NCI-H2107 (cell line): ENCODE results near the gene SYNJ2.
A peak's percentile ranks its signal among the peaks of the same experiment; 100 is the strongest.
"Not testable (repeated sequence)": the region's sequence is repeated elsewhere in the genome, so short reads cannot be mapped to it uniquely, and the experiment has no call there.

Source experiments
- DNase-seq: peaks from one replicate; lab custom pipeline; 2025; lab: John Stamatoyannopoulos, UW

Gene SYNJ2, protein sequence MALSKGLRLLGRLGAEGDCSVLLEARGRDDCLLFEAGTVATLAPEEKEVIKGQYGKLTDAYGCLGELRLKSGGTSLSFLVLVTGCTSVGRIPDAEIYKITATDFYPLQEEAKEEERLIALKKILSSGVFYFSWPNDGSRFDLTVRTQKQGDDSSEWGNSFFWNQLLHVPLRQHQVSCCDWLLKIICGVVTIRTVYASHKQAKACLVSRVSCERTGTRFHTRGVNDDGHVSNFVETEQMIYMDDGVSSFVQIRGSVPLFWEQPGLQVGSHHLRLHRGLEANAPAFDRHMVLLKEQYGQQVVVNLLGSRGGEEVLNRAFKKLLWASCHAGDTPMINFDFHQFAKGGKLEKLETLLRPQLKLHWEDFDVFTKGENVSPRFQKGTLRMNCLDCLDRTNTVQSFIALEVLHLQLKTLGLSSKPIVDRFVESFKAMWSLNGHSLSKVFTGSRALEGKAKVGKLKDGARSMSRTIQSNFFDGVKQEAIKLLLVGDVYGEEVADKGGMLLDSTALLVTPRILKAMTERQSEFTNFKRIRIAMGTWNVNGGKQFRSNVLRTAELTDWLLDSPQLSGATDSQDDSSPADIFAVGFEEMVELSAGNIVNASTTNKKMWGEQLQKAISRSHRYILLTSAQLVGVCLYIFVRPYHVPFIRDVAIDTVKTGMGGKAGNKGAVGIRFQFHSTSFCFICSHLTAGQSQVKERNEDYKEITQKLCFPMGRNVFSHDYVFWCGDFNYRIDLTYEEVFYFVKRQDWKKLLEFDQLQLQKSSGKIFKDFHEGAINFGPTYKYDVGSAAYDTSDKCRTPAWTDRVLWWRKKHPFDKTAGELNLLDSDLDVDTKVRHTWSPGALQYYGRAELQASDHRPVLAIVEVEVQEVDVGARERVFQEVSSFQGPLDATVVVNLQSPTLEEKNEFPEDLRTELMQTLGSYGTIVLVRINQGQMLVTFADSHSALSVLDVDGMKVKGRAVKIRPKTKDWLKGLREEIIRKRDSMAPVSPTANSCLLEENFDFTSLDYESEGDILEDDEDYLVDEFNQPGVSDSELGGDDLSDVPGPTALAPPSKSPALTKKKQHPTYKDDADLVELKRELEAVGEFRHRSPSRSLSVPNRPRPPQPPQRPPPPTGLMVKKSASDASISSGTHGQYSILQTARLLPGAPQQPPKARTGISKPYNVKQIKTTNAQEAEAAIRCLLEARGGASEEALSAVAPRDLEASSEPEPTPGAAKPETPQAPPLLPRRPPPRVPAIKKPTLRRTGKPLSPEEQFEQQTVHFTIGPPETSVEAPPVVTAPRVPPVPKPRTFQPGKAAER (N-terminal part only)

DNA sequence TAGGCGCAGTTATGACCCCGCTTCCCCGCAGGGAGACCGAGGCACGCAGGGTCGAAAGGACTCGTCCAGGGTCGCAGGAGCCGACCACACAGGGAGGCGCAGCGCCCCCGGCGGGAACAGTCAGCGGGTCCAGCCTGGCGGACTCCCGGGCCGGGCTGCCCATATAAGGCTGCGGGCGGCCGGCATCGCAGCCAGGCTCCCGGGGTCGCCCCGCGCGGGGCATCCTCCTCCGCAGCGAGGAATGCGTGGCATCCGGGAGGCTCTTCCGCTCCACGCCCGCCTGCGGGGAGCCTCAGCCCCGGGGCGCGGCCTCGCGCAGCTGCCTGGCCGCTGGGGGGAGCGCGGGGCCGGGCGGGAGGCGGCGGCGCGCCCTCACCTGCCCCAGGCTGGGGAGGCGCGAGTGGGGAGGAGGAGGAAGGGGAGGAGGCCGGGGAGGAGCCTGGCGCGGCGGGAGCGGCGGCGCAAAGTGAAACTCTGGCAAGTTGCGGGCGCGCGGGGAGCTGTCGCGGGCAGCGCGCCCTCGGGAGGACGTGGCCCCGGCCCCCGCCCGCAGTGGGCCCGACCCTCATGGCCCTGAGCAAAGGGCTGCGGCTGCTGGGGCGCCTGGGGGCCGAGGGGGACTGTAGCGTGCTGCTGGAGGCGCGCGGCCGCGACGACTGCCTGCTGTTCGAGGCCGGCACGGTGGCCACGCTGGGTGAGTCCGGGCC lies at the start of gene SYNJ2:
TSS of gene SYNJ2 (plus strand) at position 469 of the 707 bp plus-strand sequence. CDS start at position 568, 99 bp downstream.
- DNase-seq: peak; percentile 42

DNA sequence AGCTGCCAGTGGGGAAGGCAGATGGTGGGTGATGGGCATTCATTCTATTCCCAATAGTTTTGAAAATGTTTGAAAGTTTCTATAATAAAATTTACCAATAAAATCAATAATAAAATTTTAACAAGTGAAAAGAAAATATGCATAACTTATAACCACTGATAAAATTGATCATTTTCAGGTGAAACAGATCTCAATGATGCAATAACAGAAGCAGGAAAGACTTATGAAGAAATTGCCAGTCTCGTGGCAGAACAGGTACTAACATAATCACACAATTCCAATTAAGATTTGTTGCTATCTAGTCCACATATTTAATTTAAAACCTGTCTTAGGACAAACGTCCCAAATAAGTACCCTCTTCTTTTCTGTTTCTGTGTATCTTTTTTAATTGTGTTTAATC lies 45.9 kb upstream of the SYNJ2 start:
- DNase-seq: no peak

DNA sequence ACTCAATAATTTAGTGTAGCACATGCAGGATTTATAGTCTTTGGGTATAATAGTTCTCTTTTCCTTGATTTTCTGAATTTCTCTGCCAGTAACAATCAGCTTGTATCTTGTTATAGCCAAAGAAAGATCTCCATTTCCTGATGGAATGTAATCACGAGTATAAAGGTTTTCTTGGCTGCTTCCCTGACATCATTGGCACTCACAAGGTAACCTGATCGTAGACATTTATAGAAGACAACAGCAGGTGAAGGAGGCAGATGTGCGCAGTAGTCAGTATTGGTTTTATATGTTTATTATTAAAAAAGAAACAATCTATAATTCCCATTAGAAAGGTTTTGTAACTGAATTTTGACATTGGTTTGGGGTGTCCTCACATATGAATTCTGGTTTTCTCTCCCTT lies 44.3 kb upstream of the SYNJ2 start:
- no peak for DNase-seq

DNA sequence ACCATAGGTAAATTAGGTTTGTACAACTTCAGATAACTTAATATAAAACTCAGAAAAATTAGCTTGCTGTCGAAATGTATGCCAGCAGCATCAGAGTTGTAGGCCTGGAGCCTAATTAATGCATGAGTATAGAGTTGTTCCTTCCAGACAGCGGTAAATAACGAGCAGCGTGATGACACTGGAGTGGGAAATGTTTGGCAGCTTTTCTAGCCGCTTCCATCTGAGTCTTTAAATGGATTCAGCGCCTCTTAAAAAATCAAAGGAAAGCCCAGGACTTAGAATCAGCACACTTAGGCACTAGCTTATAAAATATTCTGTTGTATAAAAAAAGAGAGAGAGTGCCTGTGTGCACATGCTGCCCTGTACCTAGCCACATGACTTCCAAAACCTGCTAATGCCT lies 43.7 kb upstream of the SYNJ2 start:
- DNase-seq: no peak

DNA sequence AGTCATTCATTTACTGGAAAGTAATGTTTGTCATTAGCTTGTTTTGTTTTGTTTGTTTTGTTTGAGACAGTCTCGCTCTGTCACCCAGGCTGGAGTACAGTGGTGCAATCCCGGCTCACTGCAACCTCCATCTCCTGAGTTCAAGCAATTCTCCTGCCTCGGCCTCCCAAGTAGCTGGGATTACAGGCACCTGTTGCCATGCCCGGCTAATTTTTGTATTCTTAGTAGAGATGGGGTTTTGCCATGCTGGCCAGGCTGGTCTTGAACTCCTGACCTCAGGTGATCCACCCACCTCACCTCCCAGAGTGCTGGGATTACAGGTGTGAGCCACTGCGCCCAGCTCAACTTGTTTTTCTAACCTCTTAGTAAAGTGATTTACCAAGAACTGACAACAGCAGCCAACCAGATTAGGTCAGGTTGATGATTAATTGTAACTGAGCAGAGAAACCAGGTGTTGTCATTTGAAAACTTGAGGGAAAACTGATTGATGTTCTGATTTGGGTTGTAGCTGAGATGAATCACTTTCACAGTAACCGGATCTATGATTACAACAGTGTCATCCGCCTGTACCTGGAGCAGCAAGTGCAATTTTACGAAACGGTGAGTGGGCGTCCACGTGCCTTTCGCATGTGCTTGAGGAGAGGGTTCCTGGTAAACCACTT lies 41.2 kb upstream of the SYNJ2 start:
- not testable (repeated sequence) for DNase-seq

DNA sequence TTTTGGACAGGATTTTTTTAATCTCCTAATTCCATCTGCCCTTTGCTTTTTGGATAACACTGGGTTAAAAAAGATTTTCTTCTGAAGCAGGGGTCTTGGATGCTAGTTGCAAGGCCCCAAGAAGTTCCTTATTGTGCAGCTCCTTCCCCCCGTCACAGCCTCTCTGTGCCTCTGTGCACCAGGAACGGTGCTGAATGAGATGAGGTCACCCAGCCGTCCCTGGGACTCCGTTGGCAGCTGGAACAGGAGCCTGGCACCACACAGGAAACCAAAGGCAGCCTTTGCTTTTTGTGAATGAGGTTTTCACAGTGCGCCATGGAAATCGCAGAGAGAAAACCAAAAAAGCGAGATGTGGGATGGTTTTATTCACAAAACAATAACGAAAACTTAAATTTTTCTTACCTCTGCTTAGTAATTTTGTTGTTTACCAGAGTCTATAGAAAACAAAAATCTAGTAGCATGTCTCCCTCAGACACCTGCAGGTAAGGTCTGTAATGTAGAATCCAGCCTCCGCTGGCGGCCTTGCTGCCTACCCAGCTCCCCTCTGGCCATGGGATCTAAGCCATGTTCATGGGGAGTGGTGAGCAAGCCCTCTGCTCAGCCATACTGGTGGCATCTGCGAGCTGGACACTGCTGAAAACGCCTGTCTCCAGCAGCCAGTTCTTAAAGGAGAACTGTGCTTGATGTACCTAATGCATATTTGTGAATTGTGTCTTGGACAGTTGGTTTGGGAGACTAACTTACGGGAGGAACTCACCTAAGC lies 40.4 kb upstream of the SYNJ2 start:
- DNase-seq: no peak

DNA sequence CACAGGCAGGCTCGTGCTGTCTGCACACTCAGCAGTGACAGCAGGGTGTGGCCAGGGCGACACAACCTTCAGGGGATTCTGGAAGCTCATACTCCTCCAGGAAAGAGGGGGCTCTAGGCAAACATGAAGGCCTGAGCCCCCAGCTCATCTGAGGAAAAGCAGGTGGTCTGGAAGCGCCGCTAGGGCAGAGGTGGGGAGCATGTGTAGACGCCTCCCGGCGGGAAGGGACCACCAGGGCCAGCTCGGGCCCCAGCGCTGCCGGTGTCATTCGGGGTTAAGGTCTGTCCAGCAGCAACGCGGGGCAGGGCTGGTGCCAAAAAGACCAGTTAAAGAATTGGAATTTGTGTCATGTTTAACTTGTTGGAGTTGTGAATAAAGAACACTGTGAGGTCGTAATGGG lies 39.3 kb upstream of the SYNJ2 start:
- no peak for DNase-seq

DNA sequence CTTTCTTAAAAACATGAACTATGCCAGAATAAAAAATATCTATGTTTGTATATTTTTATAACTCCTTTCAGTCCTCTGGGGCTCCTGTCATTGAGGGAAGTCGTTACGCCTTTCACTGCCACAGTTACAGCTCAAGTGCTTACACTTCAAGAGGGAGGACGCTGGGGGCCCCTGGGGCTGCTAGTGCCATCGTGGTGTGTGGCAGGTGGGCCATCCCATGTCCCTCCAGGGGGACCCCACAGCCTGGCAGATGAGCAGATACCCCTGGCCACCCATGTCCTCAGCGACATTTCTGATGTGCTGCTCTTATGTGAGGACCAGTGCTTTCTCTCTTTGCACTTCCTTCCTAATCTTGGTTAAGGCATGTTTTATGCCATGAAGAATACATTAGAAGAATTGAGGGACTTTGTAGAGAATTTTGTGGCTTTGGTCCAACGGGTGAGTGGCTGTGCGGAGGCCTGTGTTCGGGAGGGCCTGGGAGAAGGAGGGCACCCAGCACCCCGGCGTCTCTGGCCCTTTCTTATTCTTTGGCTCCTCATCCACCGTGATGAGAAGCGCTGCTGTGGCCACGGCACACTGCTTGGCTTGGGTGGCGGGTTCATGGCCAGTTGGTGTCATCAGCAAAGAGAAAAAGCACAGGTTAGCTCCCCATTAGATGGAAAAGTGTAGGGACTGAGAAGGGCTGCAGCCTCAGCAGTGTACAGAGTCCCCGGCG lies 38.3 kb upstream of the SYNJ2 start:
- no peak for DNase-seq

DNA sequence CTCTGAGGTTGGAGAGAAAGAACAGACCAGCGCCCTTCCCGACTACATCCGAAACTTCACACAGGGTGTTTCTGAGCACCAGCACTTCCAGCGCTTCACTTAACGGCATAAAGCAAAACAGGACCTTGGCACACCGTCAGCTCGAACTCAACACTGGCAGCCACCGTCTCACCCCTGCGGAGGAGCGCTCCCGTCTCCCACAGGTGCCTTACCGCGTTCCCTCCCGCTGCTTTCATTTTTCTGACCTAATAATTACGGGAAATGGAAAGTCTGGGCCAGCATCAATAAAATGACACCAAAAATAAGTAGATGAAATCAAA lies 37.7 kb upstream of the SYNJ2 start:
- no peak for DNase-seq

DNA sequence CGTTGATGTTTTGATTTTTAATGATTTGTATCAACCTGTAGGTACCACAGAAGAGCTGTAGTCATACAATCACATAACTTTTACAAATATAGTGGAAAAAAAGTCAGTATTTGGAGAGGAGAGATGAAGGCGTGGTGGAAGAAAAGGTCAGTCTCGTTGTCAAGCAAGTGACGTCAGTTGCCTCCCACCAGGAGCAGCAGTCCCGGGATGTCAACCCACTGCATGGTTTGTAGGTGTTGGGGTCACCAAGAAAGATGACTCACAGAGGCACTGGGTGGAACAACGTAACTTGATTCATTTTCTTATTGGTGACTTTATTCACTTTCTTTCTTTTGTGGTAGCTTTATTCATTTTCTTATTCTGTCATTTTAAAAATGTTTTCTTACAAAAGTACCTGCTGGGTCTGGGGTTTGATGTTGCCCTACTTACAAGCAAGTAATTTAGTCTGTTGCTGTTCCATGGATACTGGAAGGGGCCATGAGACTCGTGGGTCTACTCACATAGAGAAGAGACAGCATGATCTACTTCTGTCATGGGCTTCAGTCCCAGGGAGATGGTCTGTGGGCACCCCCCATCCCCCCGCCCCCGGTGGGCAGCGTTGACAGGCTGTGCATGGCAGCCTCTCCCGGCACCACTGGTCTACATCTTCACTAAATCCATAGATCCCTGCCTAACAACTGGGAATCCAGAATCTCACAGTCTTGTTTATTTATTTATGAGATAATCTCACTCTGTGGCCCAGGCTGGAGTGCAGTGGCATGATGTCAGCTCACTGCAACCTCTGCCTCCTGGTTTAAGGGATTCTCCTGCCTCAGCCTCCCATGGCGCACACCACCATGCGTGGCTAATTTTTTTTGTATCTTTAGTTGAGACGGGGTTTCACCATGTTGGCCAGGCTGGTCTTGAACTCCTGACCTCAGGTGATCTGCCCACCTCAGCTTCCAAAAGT lies 36.4 kb upstream of the SYNJ2 start:
- no peak for DNase-seq

DNA sequence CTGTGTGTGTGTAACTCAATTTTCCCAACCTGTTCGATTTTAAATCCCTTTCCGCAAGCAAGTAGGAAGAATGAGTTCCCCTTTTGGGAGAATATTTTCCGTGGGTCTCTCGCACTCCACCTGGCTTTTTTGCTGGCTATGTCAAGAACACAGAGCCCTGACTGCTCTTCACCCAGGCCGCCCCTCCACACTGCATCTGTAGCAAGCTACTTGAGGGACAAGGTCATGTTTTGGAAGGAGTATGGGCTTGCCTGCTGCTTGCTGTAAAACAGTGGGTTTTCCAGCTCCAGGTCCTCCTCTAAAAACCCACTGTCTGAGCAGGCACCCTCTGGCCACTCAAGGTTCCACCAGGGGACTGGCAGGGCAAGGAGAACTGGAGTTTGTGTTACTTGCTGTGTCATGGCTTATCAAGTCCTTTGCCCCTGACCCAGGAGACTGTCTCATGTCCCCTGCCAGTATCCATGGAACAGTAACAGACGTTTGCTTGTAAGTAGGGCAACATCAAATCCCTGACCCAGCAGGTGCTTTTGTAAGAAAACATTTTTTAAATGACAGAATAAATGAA lies 35.5 kb upstream of the SYNJ2 start:
- no peak for DNase-seq

DNA sequence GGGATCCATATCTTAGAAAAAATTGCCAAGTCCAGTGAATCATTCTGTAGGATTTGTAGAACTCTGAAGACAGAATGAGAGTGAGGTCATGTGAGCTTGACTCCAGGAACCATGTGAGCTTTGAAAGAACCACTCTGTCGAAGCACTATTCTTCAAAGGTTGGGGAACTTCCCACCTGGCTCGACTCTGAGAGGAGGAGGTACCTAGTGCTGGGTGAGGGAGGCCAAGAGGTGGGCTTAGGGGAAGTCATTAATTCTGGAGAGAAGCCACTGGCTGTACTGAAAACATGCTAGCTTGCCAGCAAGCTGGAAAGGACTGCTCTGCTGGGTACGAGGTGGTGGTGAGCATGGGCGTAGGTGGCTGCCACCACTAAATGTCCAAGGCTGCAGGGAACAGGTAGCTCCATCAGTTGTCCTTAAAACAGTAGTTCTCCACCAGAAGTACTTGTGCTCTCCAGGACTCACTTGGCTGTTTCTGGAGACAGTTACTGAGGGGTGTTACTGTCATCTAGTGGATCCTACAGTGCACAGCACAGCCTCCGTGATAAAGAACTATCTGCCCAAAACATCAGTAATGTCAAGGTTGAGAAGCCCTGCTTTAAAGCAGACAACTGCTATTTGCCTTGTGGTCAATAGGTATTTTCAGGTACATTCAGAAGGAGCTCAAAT lies 34.7 kb upstream of the SYNJ2 start:
- no peak for DNase-seq

DNA sequence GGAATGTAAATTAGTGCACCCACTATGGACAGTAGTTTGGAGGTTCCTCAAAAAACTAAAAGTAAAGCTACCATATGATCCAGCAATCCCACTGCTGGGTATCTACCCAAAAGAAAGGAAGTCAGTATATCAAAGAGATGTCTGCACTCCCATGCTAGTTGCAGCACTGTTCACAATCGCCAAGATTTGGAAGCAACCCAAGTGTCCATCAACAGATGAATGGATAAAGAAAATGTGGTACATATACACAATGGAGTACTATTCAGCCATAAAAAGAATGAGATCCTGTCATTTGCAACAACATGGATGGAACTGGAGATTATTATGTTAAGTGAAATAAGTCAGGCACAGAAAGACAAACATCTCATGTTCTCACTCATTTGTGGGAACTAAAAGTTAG lies 30.8 kb upstream of the SYNJ2 start:
- DNase-seq: not testable (repeated sequence)

DNA sequence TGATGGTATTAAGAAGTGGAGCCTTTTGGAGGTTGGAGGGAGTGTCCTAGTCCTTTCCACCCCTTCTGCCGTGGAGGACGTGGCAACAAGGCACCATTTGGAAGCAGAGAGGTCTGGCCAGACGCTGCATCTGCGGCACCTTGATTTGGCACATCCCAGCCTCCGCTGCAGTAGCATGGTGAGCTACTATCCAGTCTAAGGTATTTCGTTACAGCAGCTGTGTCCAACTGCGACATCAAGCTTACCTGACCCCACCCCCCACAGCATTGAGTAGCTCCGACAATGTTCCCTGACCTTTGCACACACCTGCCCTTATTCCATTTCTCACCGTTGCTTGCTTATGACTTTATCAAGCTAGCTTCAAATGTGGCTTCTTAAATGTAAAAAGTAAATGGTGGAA lies 29.8 kb upstream of the SYNJ2 start:
- no peak for DNase-seq

DNA sequence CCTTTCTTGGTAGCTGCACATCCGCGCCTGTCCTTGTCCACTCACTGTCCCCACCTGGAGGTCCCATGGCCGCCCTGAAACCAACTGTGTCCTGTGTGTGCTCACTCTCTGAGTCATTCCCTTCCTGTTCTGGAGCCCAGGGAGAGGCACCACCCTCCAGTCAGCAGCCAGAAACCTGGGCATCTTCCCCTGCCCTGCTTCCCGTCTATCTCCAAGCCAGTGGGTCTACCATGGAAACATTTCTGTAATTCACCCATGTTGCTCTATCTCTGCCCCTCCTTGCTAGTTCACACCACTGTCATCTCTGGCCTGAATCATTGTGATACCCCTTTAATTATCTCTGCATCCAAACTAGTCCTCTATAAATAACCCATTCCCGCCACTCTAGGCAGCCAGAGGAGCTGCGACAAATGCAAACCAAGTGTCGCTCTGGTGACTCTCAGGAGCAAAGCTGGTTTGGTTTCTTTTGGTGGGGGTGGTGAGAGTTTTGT lies 28.8 kb upstream of the SYNJ2 start:
- no peak for DNase-seq

DNA sequence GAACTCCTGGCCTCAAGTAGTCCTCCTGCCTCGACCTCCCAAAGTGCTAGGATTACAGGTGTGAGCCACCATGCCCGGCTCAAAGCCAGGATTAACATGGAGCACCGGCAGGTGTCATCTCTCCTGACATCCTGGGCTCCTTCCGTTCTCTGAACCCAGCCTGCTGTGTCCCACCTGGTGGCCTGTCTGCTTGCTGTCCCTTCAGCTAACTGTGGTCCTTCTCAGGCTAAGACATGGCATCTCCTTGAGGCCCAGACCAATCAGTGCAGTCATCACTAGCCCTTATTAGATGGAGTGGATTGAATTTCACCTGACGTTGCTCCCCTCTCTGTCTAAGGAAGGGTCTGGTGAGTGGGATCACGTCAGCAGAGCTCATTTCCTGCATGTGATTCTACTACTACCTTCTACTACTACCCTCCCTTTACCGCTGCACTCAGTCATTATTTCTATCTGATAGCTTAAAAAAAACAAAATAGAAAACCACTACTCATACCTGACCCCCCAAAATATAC lies 28.0 kb upstream of the SYNJ2 start:
- DNase-seq: no peak
